Osteocyte (in vitro differentiated cells): ENCODE results near the gene DKC1. TPM values are rescaled to one million over a fixed set of nuclear protein-coding genes. Genes with fewer than 3 reads are reported as not detected.

Experiments used
- DNase-seq: peaks from one replicate; pipeline ENCODE4 v3.0.0; 2021; ENCODE audit warnings: mixed read lengths; ENCODE audit not compliant: unreplicated experiment; ENCODE audit errors: extremely low spot score
- H3K27ac Mint-ChIP-seq: one replicate; pipeline ENCODE4 v1.8.0; 2021; ENCODE audit warnings: mild to moderate bottlenecking, mixed read lengths; ENCODE audit not compliant: unreplicated experiment
- H3K27me3 Mint-ChIP-seq: one replicate; pipeline ENCODE4 v1.8.0; 2021; ENCODE audit warnings: mixed read lengths; ENCODE audit not compliant: unreplicated experiment
- H3K36me3 Mint-ChIP-seq: one replicate; pipeline ENCODE4 v1.8.0; 2021; ENCODE audit warnings: mixed read lengths; ENCODE audit not compliant: unreplicated experiment
- H3K4me1 Mint-ChIP-seq: one replicate; pipeline ENCODE4 v1.8.0; 2021; ENCODE audit warnings: mixed read lengths; ENCODE audit not compliant: unreplicated experiment
- H3K4me3 Mint-ChIP-seq: one replicate; pipeline ENCODE4 v1.8.0; 2021; ENCODE audit warnings: mild to moderate bottlenecking, moderate library complexity, mixed read lengths; ENCODE audit not compliant: unreplicated experiment
- H3K9me3 Mint-ChIP-seq: one replicate; pipeline ENCODE4 v1.8.0; 2021; ENCODE audit warnings: mixed read lengths; ENCODE audit not compliant: unreplicated experiment
- CTCF ChIP-seq: fragments of 200-600 bp; sonication (generic); IDR thresholded peaks from 2 replicates; pipeline ENCODE4 v1.5.0; 2021; ENCODE audit warnings: antibody characterized with exemption, mild to moderate bottlenecking, moderate library complexity
- total RNA-seq: library from RNA; stranded (reverse); gene quantifications from 2 replicates; pipeline ENCODE4 v1.2.1, GENCODE V29; 2021

The DKC1 gene
- total RNA-seq, 1 donor from 2014 or later, result 37.5 TPM

- peaks cover 8% of the 10 kb centered on the region for H3K27me3 Mint-ChIP-seq
- DNase-seq, result no peak
- H3K4me1 Mint-ChIP-seq, result peaks cover 4% of the 10 kb centered on the region
- no peak overlapping the region for H3K27ac Mint-ChIP-seq
- H3K4me3 Mint-ChIP-seq, result no peak overlapping the region
- H3K9me3 Mint-ChIP-seq, result peaks cover 5% of the 10 kb centered on the region
- H3K36me3 Mint-ChIP-seq, result no peaks in the 10 kb centered on the region
- peak; percentile 72 for TF ChIP-seq CTCF
Measured at GRCh38 chrX:154748712-154749339, 13.8 kb upstream of the DKC1 start.

- DNase-seq, result no peak
- no peaks in the 10 kb centered on the region for H3K36me3 Mint-ChIP-seq
- TF ChIP-seq CTCF, result no peak
- H3K27ac Mint-ChIP-seq, result no peak overlapping the region
- peaks cover 8% of the 10 kb centered on the region for H3K27me3 Mint-ChIP-seq
- H3K9me3 Mint-ChIP-seq, result no peaks in the 10 kb centered on the region
- no peak overlapping the region for H3K4me3 Mint-ChIP-seq
- peaks cover 4% of the 10 kb centered on the region for H3K4me1 Mint-ChIP-seq
Measured at GRCh38 chrX:154749856-154750255, 12.8 kb upstream of the DKC1 start.

- no peaks in the 10 kb centered on the region for H3K9me3 Mint-ChIP-seq
- peaks cover 8% of the 10 kb centered on the region for H3K27me3 Mint-ChIP-seq
- no peak for DNase-seq
- peaks cover 4% of the 10 kb centered on the region for H3K4me1 Mint-ChIP-seq
- no peak within 1 kb of the TSS for H3K27ac Mint-ChIP-seq
- TF ChIP-seq CTCF, result no peak
- no peaks in the 10 kb centered on the region for H3K36me3 Mint-ChIP-seq
- H3K4me3 Mint-ChIP-seq, result peak within 1 kb of the TSS; percentile 65
Measured at GRCh38 chrX:154750301-154751202, 12.1 kb upstream of the DKC1 start, which contains the start of gene GAB3. TSS of gene GAB3 (minus strand) at chrX:154751077. CDS start at chrX:154751025, 52 bp downstream.

DNA sequence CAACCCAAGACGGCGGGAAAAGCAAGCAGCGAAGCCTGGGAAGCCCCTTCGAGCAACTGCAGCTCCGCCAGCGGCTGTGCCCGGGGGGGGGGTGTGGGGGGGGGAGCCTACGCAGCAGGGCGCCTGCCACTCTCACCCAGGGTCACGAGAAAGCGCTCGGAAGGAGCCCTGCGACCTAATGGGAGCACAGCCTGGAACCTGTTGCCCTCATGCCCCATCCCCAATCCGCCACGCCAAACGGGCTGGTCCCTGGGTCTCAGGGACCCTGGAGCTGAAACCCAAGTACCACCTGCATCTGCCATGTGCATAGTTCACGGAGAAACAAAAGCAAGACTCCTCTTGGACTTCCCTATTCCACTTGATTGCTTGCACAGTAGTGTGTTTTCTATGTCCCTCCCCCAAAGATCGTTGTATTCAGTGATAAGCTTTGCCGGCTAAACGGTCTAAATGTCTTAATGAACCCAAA lies 11.4 kb upstream of the DKC1 start:
- Mint-ChIP-seq H3K27me3 (peaks cover 8% of the 10 kb centered on the region), H3K36me3 (no peaks in the 10 kb centered on the region)

More for the DNA sequence above, 11.4 kb upstream of the DKC1 start:
- no peak overlapping the region for H3K27ac Mint-ChIP-seq
- H3K9me3 Mint-ChIP-seq, result no peaks in the 10 kb centered on the region
- no peak for DNase-seq
- peak overlapping the region; percentile 65 for H3K4me3 Mint-ChIP-seq
- TF ChIP-seq CTCF, result no peak
- peaks cover 4% of the 10 kb centered on the region for H3K4me1 Mint-ChIP-seq
